Muscle of leg (tissue), 11 donors: ENCODE results near the gene HOGA1. TPM values are rescaled to one million over a fixed set of nuclear protein-coding genes. Genes with fewer than 3 reads are reported as not detected.
"Not testable (repeated sequence)": the region's sequence is repeated elsewhere in the genome, so short reads cannot be mapped to it uniquely, and the experiment has no call there.

Source experiments
- DNase-seq: peaks from one replicate; pipeline ENCODE4 v3.0.0; 2013
- H3K27ac ChIP-seq: one replicate; pipeline ENCODE4 v1.5.1; 2013; ENCODE audit warnings: mild to moderate bottlenecking, low read length, control low read depth
- H3K27me3 ChIP-seq: one replicate; pipeline ENCODE4 v1.6.1; 2013; ENCODE audit warnings: low read length; ENCODE audit not compliant: control insufficient read depth, insufficient read depth
- H3K36me3 ChIP-seq: one replicate; pipeline ENCODE4 v1.6.1; 2013; ENCODE audit warnings: low read length; ENCODE audit not compliant: control insufficient read depth, insufficient read depth
- H3K4me1 ChIP-seq: one replicate; pipeline ENCODE4 v1.6.1; 2013; ENCODE audit warnings: low read length; ENCODE audit not compliant: control insufficient read depth, insufficient read depth
- H3K4me3 ChIP-seq: one replicate; pipeline ENCODE4 v1.5.1; 2013; ENCODE audit warnings: low read length, control low read depth
- H3K9me3 ChIP-seq: replicated peaks from 2 replicates; pipeline ENCODE4 v1.6.1; 2013; ENCODE audit warnings: low read depth, low read length; ENCODE audit not compliant: control insufficient read depth
- WGBS: methylation state at CpG from one replicate; pipeline ENCODE4 v1.1.5; 2013; ENCODE audit warnings: missing lambda C conversion rate; ENCODE audit not compliant: insufficient coverage; 5-methylcytosine and 5-hydroxymethylcytosine counted together
- polyA plus RNA-seq, 8 donors: library from polyadenylated mRNA; unstranded; fragments of 120-200 nt; gene quantifications; one replicate each; pipeline versions ENCODE4 v1.2.1 to v1.2.3, GENCODE V29; 2013; ENCODE audit warnings: inconsistent platforms in 1 of 8, low replicate concordance in 1 of 8; ENCODE audit not compliant: insufficient read length in 8 of 8, insufficient read depth in 1 of 8
- total RNA-seq: library from RNA; stranded (reverse); fragments of 120-200 nt; gene quantifications from one replicate; pipeline ENCODE4 v1.2.4, GENCODE V29; 2013

The HOGA1 gene
- total and polyA plus RNA-seq, 9 donors, result 0.41 to 1.0 (median 0.76) TPM

- H3K27ac ChIP-seq, result no peak within 1 kb of the TSS
- DNase-seq, result peak; percentile 96
- 4% methylated on average over 57 of the region's 62 CpGs for WGBS
- H3K4me3 ChIP-seq, result peak within 1 kb of the TSS; percentile 68
- no peaks in the 10 kb centered on the region for H3K36me3 ChIP-seq
- peaks cover 11% of the 10 kb centered on the region for H3K4me1 ChIP-seq
- H3K27me3 ChIP-seq, result no peaks in the 10 kb centered on the region
- no peaks in the 10 kb centered on the region for H3K9me3 ChIP-seq
Observed at GRCh38 chr10:97632949-97633884, 49.0 kb downstream of the HOGA1 start, which contains the start of gene MORN4. TSS of gene MORN4 (minus strand) at chr10:97633500. CDS start at chr10:97619653, 13,847 bp downstream.

GRCh38 chr10:97633921-97634320 lies 49.7 kb downstream of the HOGA1 start:
- H3K9me3 ChIP-seq, result no peaks in the 10 kb centered on the region
- H3K4me3 ChIP-seq, result peak overlapping the region; percentile 68
- no peaks in the 10 kb centered on the region for H3K27me3 ChIP-seq
- WGBS, result 92% methylated on average over 6 of the region's 8 CpGs
- H3K27ac ChIP-seq, result no peak overlapping the region
- DNase-seq, result no peak
- H3K4me1 ChIP-seq, result peaks cover 11% of the 10 kb centered on the region
- no peaks in the 10 kb centered on the region for H3K36me3 ChIP-seq

- Histone ChIP-seq H3K27ac (no peak overlapping the region), H3K9me3 (no peaks in the 10 kb centered on the region), H3K4me1 (peaks cover 11% of the 10 kb centered on the region), H3K4me3 (no peak overlapping the region), H3K27me3 (no peaks in the 10 kb centered on the region), H3K36me3 (no peaks in the 10 kb centered on the region)
- no CpG with 5 or more reads among the region's 1 CpG for WGBS
- no peak for DNase-seq
Observed at GRCh38 chr10:97635577-97635976, 51.4 kb downstream of the HOGA1 start.

- no CpG with 5 or more reads among the region's 3 CpGs for WGBS
- not testable (repeated sequence) for H3K9me3 ChIP-seq
Observed at GRCh38 chr10:97639090-97639489, 54.9 kb downstream of the HOGA1 start.

GRCh38 chr10:97640174-97640867 lies 56.1 kb downstream of the HOGA1 start, which contains the start of gene PI4K2A:
TSS of gene PI4K2A (plus strand) at chr10:97640671. CDS start at chr10:97640743, 72 bp downstream.
- WGBS, result 0% methylated on average over 50 of the region's 54 CpGs
- peaks cover 11% of the 10 kb centered on the region for H3K4me1 ChIP-seq
- H3K9me3 ChIP-seq, result no peaks in the 10 kb centered on the region
- H3K4me3 ChIP-seq, result peak within 1 kb of the TSS; percentile 75
- H3K36me3 ChIP-seq, result peaks cover 12% of the 10 kb centered on the region
- no peaks in the 10 kb centered on the region for H3K27me3 ChIP-seq
- peak; percentile 99 for DNase-seq
- H3K27ac ChIP-seq, result peak within 1 kb of the TSS; percentile 85

More at GRCh38 chr10:97639090-97639489, 54.9 kb downstream of the HOGA1 start:
- H3K4me1 ChIP-seq, result peaks cover 11% of the 10 kb centered on the region
- not testable (repeated sequence) for H3K27ac ChIP-seq, H3K4me3 ChIP-seq, H3K27me3 ChIP-seq, DNase-seq, H3K36me3 ChIP-seq

- peak; percentile 54 for DNase-seq
- H3K27ac ChIP-seq, result peak overlapping the region; percentile 85
- peaks cover 12% of the 10 kb centered on the region for H3K36me3 ChIP-seq
- whole genome bisulfite sequencing, result 2% methylated on average over 60 of the region's 67 CpGs
- H3K9me3 ChIP-seq, result no peaks in the 10 kb centered on the region
- H3K27me3 ChIP-seq, result no peaks in the 10 kb centered on the region
- peaks cover 11% of the 10 kb centered on the region for H3K4me1 ChIP-seq
- H3K4me3 ChIP-seq, result peak overlapping the region; percentile 75
Observed at GRCh38 chr10:97640868-97641811, 57.0 kb downstream of the HOGA1 start.

- WGBS, result 93% methylated on average over 9 of the region's 13 CpGs
- H3K4me3 ChIP-seq, H3K9me3 ChIP-seq, H3K27ac ChIP-seq, H3K27me3 ChIP-seq, DNase-seq: not testable (repeated sequence)
- peaks cover 12% of the 10 kb centered on the region for H3K36me3 ChIP-seq
- H3K4me1 ChIP-seq, result peaks cover 11% of the 10 kb centered on the region
Observed at GRCh38 chr10:97642471-97643159, 58.4 kb downstream of the HOGA1 start.

- WGBS, result no CpG with 5 or more reads among the region's 4 CpGs
- Histone ChIP-seq H3K36me3 (peaks cover 12% of the 10 kb centered on the region), H3K4me1 (peaks cover 11% of the 10 kb centered on the region), H3K27ac (no peak overlapping the region), H3K4me3 (no peak overlapping the region), H3K27me3 (no peaks in the 10 kb centered on the region), H3K9me3 (no peaks in the 10 kb centered on the region)
- no peak for DNase-seq
Observed at GRCh38 chr10:97643441-97643985, 59.3 kb downstream of the HOGA1 start.

GRCh38 chr10:97644936-97645335 lies 60.7 kb downstream of the HOGA1 start:
- Histone ChIP-seq H3K27ac (no peak overlapping the region), H3K4me3 (no peak overlapping the region), H3K36me3 (peaks cover 12% of the 10 kb centered on the region), H3K9me3 (no peaks in the 10 kb centered on the region), H3K4me1 (peaks cover 11% of the 10 kb centered on the region), H3K27me3 (no peaks in the 10 kb centered on the region)
- no CpG with 5 or more reads among the region's 4 CpGs for WGBS
- DNase-seq, result no peak
